Measurements from ENCODE around the gene KIDINS220.
"Not testable (repeated sequence)": the region's sequence is repeated elsewhere in the genome, so short reads cannot be mapped to it uniquely, and the experiment has no call there.

Gene KIDINS220

GRCh38 chr2:8732601-8733000 lies 104.8 kb downstream of the KIDINS220 start:
- H3K27ac ChIP-seq (ENCODE audit: low read length) = no peak overlapping the region
- H3K9me3 ChIP-seq (ENCODE audit: control insufficient read depth, low read depth, low read length) = no peaks in the 10 kb centered on the region
- H3K9ac ChIP-seq (ENCODE audit: low read length) = no peak overlapping the region
- H3K27me3 ChIP-seq (ENCODE audit: control insufficient read depth, insufficient read depth, low read length) = no peaks in the 10 kb centered on the region
- H3K4me1 ChIP-seq (ENCODE audit: control insufficient read depth, low read depth, low read length) = no peaks in the 10 kb centered on the region
- H3K4me3 ChIP-seq (ENCODE audit: low read length) = no peak overlapping the region
- peaks cover 12% of the 10 kb centered on the region for H3K36me3 ChIP-seq (ENCODE audit: control insufficient read depth, low read depth, low read length)

- no peaks in the 10 kb centered on the region for H3K4me1 ChIP-seq (ENCODE audit: control insufficient read depth, low read depth, low read length)
- no peaks in the 10 kb centered on the region for H3K9me3 ChIP-seq (ENCODE audit: control insufficient read depth, low read depth, low read length)
- H3K27me3 ChIP-seq (ENCODE audit: control insufficient read depth, insufficient read depth, low read length) = no peaks in the 10 kb centered on the region
- no peak overlapping the region for H3K27ac ChIP-seq (ENCODE audit: low read length)
- peaks cover 12% of the 10 kb centered on the region for H3K36me3 ChIP-seq (ENCODE audit: control insufficient read depth, low read depth, low read length)
- H3K4me3 ChIP-seq (ENCODE audit: low read length) = no peak overlapping the region
- no peak overlapping the region for H3K9ac ChIP-seq (ENCODE audit: low read length)
Observed at GRCh38 chr2:8729939-8730338, 107.5 kb downstream of the KIDINS220 start.

GRCh38 chr2:8729101-8729500 lies 108.3 kb downstream of the KIDINS220 start:
- not testable (repeated sequence) for H3K27me3 ChIP-seq (ENCODE audit: control insufficient read depth, insufficient read depth, low read length); H3K4me1 ChIP-seq (ENCODE audit: control insufficient read depth, low read depth, low read length); H3K9me3 ChIP-seq (ENCODE audit: control insufficient read depth, low read depth, low read length); H3K27ac ChIP-seq (ENCODE audit: low read length); H3K4me3 ChIP-seq (ENCODE audit: low read length); H3K9ac ChIP-seq (ENCODE audit: low read length)
- H3K36me3 ChIP-seq (ENCODE audit: control insufficient read depth, low read depth, low read length) = peaks cover 12% of the 10 kb centered on the region

GRCh38 chr2:8728305-8729015 lies 109.0 kb downstream of the KIDINS220 start:
- Histone ChIP-seq H3K27ac (ENCODE audit: low read length) (no peak overlapping the region), H3K9ac (ENCODE audit: low read length) (no peak overlapping the region), H3K4me1 (ENCODE audit: control insufficient read depth, low read depth, low read length) (no peaks in the 10 kb centered on the region), H3K9me3 (ENCODE audit: control insufficient read depth, low read depth, low read length) (no peaks in the 10 kb centered on the region), H3K4me3 (ENCODE audit: low read length) (no peak overlapping the region), H3K27me3 (ENCODE audit: control insufficient read depth, insufficient read depth, low read length) (no peaks in the 10 kb centered on the region), H3K36me3 (ENCODE audit: control insufficient read depth, low read depth, low read length) (peaks cover 12% of the 10 kb centered on the region)

GRCh38 chr2:8725838-8726237 lies 111.6 kb downstream of the KIDINS220 start:
- H3K9ac ChIP-seq (ENCODE audit: low read length) = no peak overlapping the region
- no peaks in the 10 kb centered on the region for H3K9me3 ChIP-seq (ENCODE audit: control insufficient read depth, low read depth, low read length)
- peaks cover under 1% of the 10 kb centered on the region for H3K36me3 ChIP-seq (ENCODE audit: control insufficient read depth, low read depth, low read length)
- H3K4me3 ChIP-seq (ENCODE audit: low read length) = no peak overlapping the region
- no peaks in the 10 kb centered on the region for H3K27me3 ChIP-seq (ENCODE audit: control insufficient read depth, insufficient read depth, low read length)
- no peaks in the 10 kb centered on the region for H3K4me1 ChIP-seq (ENCODE audit: control insufficient read depth, low read depth, low read length)
- H3K27ac ChIP-seq (ENCODE audit: low read length) = no peak overlapping the region

- Histone ChIP-seq H3K4me1 (ENCODE audit: control insufficient read depth, low read depth, low read length) (no peaks in the 10 kb centered on the region), H3K9ac (ENCODE audit: low read length) (no peak overlapping the region), H3K36me3 (ENCODE audit: control insufficient read depth, low read depth, low read length) (no peaks in the 10 kb centered on the region), H3K4me3 (ENCODE audit: low read length) (no peak overlapping the region), H3K27me3 (ENCODE audit: control insufficient read depth, insufficient read depth, low read length) (no peaks in the 10 kb centered on the region), H3K9me3 (ENCODE audit: control insufficient read depth, low read depth, low read length) (no peaks in the 10 kb centered on the region), H3K27ac (ENCODE audit: low read length) (no peak overlapping the region)
Observed at GRCh38 chr2:8722986-8723385, 114.4 kb downstream of the KIDINS220 start.

GRCh38 chr2:8721410-8721809 lies 116.0 kb downstream of the KIDINS220 start:
- Histone ChIP-seq H3K27ac (ENCODE audit: low read length) (no peak overlapping the region), H3K4me3 (ENCODE audit: low read length) (no peak overlapping the region), H3K4me1 (ENCODE audit: control insufficient read depth, low read depth, low read length) (no peaks in the 10 kb centered on the region), H3K27me3 (ENCODE audit: control insufficient read depth, insufficient read depth, low read length) (no peaks in the 10 kb centered on the region), H3K9ac (ENCODE audit: low read length) (no peak overlapping the region), H3K36me3 (ENCODE audit: control insufficient read depth, low read depth, low read length) (no peaks in the 10 kb centered on the region), H3K9me3 (ENCODE audit: control insufficient read depth, low read depth, low read length) (no peaks in the 10 kb centered on the region)

- Histone ChIP-seq H3K9me3 (ENCODE audit: control insufficient read depth, low read depth, low read length) (no peaks in the 10 kb centered on the region), H3K4me1 (ENCODE audit: control insufficient read depth, low read depth, low read length) (no peaks in the 10 kb centered on the region)
Observed at GRCh38 chr2:8720741-8721140, 116.7 kb downstream of the KIDINS220 start.

GRCh38 chr2:8719528-8719927 lies 117.9 kb downstream of the KIDINS220 start:
- Histone ChIP-seq H3K27me3 (ENCODE audit: control insufficient read depth, insufficient read depth, low read length) (no peaks in the 10 kb centered on the region), H3K9me3 (ENCODE audit: control insufficient read depth, low read depth, low read length) (no peaks in the 10 kb centered on the region), H3K27ac (ENCODE audit: low read length) (no peak overlapping the region), H3K4me3 (ENCODE audit: low read length) (no peak overlapping the region), H3K36me3 (ENCODE audit: control insufficient read depth, low read depth, low read length) (no peaks in the 10 kb centered on the region), H3K4me1 (ENCODE audit: control insufficient read depth, low read depth, low read length) (no peaks in the 10 kb centered on the region), H3K9ac (ENCODE audit: low read length) (no peak overlapping the region)

More at GRCh38 chr2:8720741-8721140, 116.7 kb downstream of the KIDINS220 start:
- no peak overlapping the region for H3K27ac ChIP-seq (ENCODE audit: low read length)
- H3K4me3 ChIP-seq (ENCODE audit: low read length) = no peak overlapping the region
- H3K36me3 ChIP-seq (ENCODE audit: control insufficient read depth, low read depth, low read length) = no peaks in the 10 kb centered on the region
- H3K9ac ChIP-seq (ENCODE audit: low read length) = no peak overlapping the region
- no peaks in the 10 kb centered on the region for H3K27me3 ChIP-seq (ENCODE audit: control insufficient read depth, insufficient read depth, low read length)

GRCh38 chr2:8714971-8715370 lies 122.4 kb downstream of the KIDINS220 start:
- Histone ChIP-seq H3K36me3 (ENCODE audit: control insufficient read depth, low read depth, low read length) (no peaks in the 10 kb centered on the region), H3K9me3 (ENCODE audit: control insufficient read depth, low read depth, low read length) (no peaks in the 10 kb centered on the region), H3K4me3 (ENCODE audit: low read length) (no peak overlapping the region), H3K27ac (ENCODE audit: low read length) (no peak overlapping the region), H3K27me3 (ENCODE audit: control insufficient read depth, insufficient read depth, low read length) (no peaks in the 10 kb centered on the region), H3K9ac (ENCODE audit: low read length) (no peak overlapping the region), H3K4me1 (ENCODE audit: control insufficient read depth, low read depth, low read length) (no peaks in the 10 kb centered on the region)

- H3K9me3 ChIP-seq (ENCODE audit: control insufficient read depth, low read depth, low read length) = no peaks in the 10 kb centered on the region
- H3K4me3 ChIP-seq (ENCODE audit: low read length) = no peak overlapping the region
- no peak overlapping the region for H3K27ac ChIP-seq (ENCODE audit: low read length)
- no peaks in the 10 kb centered on the region for H3K27me3 ChIP-seq (ENCODE audit: control insufficient read depth, insufficient read depth, low read length)
- H3K9ac ChIP-seq (ENCODE audit: low read length) = no peak overlapping the region
- H3K4me1 ChIP-seq (ENCODE audit: control insufficient read depth, low read depth, low read length) = no peaks in the 10 kb centered on the region
- H3K36me3 ChIP-seq (ENCODE audit: control insufficient read depth, low read depth, low read length) = no peaks in the 10 kb centered on the region
Observed at GRCh38 chr2:8714283-8714682, 123.1 kb downstream of the KIDINS220 start.

- no peaks in the 10 kb centered on the region for H3K27me3 ChIP-seq (ENCODE audit: control insufficient read depth, insufficient read depth, low read length)
- H3K9me3 ChIP-seq (ENCODE audit: control insufficient read depth, low read depth, low read length) = no peaks in the 10 kb centered on the region
- H3K4me3 ChIP-seq (ENCODE audit: low read length) = no peak overlapping the region
- H3K4me1 ChIP-seq (ENCODE audit: control insufficient read depth, low read depth, low read length) = no peaks in the 10 kb centered on the region
- H3K27ac ChIP-seq (ENCODE audit: low read length) = no peak overlapping the region
- no peak overlapping the region for H3K9ac ChIP-seq (ENCODE audit: low read length)
- H3K36me3 ChIP-seq (ENCODE audit: control insufficient read depth, low read depth, low read length) = no peaks in the 10 kb centered on the region
Observed at GRCh38 chr2:8710951-8711350, 126.5 kb downstream of the KIDINS220 start.
